RWPE2 (cell line): ENCODE results near the gene REXO1.

Experiments
- ATAC-seq: fragments of 200-7000 bp; cut with Tn5 transposase; 3 replicates; pipeline ENCODE4 v1.9.1; 2021; ENCODE audit warnings: low read depth
- DNase-seq: peaks from one replicate; pipeline ENCODE4 v3.0.0-alpha.2; 2020; ENCODE audit warnings: low spot score
- H3K27ac ChIP-seq: fragments of 450-650 bp; 2 replicates; pipeline ENCODE4 v1.5.1; 2017; ENCODE audit warnings: mild to moderate bottlenecking; ENCODE audit not compliant: poor library complexity, severe bottlenecking
- H3K27me3 ChIP-seq: fragments of 250-450 bp; sonication (Bioruptor Pico); 2 replicates; pipeline ENCODE4 v1.5.1; 2021; ENCODE audit warnings: mild to moderate bottlenecking, moderate library complexity; ENCODE audit not compliant: insufficient read depth, poor library complexity, severe bottlenecking
- H3K36me3 ChIP-seq: fragments of 250-450 bp; sonication (Bioruptor Pico); 2 replicates; pipeline ENCODE4 v1.5.1; 2020; ENCODE audit warnings: low read depth, mild to moderate bottlenecking, moderate library complexity
- H3K4me1 ChIP-seq: fragments of 250-450 bp; sonication (Bioruptor Pico); 2 replicates; pipeline ENCODE4 v1.5.1; 2021; ENCODE audit warnings: mild to moderate bottlenecking, moderate library complexity; ENCODE audit not compliant: insufficient read depth, poor library complexity, severe bottlenecking
- H3K4me3 ChIP-seq: fragments of 250-450 bp; sonication (Bioruptor Pico); 2 replicates; pipeline ENCODE4 v1.5.1; 2021; ENCODE audit warnings: mild to moderate bottlenecking, moderate library complexity; ENCODE audit not compliant: severe bottlenecking
- H3K9me3 ChIP-seq: fragments of 250-450 bp; sonication (Bioruptor Pico); 2 replicates; pipeline ENCODE4 v1.5.1; 2021; ENCODE audit warnings: mild to moderate bottlenecking, moderate library complexity; ENCODE audit not compliant: severe bottlenecking
- CTCF ChIP-seq: fragments of 450-650 bp; IDR thresholded peaks from one replicate; pipeline ENCODE4 v1.5.1; 2017; ENCODE audit warnings: mild to moderate bottlenecking, moderate library complexity; ENCODE audit not compliant: poor library complexity, severe bottlenecking

REXO1 gene

GRCh38 chr19:1790054-1790792 lies 58.1 kb downstream of the REXO1 start:
- Histone ChIP-seq H3K9me3 (no peaks in the 10 kb centered on the region), H3K4me1 (no peaks in the 10 kb centered on the region), H3K27me3 (peaks cover 4% of the 10 kb centered on the region), H3K27ac (no peak overlapping the region), H3K4me3 (no peak overlapping the region), H3K36me3 (no peaks in the 10 kb centered on the region)
- no peak for DNase-seq
- no peak for ATAC-seq
- no peak for TF ChIP-seq CTCF

GRCh38 chr19:1789261-1790041 lies 58.8 kb downstream of the REXO1 start:
- H3K36me3 ChIP-seq, result no peaks in the 10 kb centered on the region
- DNase-seq (peak; percentile 52), ATAC-seq (peak; percentile 58; the same call in 2 of the 3 replicates)
- no peak for TF ChIP-seq CTCF
- no peaks in the 10 kb centered on the region for H3K9me3 ChIP-seq
- H3K4me1 ChIP-seq, result no peaks in the 10 kb centered on the region
- peaks cover 4% of the 10 kb centered on the region for H3K27me3 ChIP-seq
- H3K4me3 ChIP-seq, result no peak overlapping the region
- H3K27ac ChIP-seq, result no peak overlapping the region

DNA sequence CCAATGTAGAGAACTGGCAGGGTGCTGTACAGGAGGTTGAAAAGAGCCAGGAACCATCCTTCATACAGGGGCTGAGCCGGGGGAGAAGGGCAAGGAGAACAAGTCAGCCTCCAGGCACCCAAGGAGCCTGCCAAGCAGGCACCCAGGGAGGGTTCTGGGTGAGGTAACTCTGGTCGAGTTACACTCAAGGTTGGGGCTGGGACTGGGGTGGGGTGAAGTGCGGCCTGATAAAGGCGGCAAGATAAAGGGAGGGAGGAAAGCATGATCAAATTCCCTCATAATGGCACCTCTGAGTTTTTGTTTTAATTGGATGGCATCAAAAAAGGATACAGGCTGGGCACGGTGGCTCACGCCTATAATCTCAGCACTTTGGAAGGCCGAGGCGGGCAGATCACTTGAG lies 61.2 kb downstream of the REXO1 start:
- Histone ChIP-seq H3K4me3 (no peak overlapping the region), H3K27ac (no peak overlapping the region), H3K4me1 (no peaks in the 10 kb centered on the region), H3K36me3 (no peaks in the 10 kb centered on the region), H3K27me3 (peaks cover 4% of the 10 kb centered on the region), H3K9me3 (no peaks in the 10 kb centered on the region)
- DNase-seq (no peak), ATAC-seq (no peak)
- TF ChIP-seq CTCF, result no peak

DNA sequence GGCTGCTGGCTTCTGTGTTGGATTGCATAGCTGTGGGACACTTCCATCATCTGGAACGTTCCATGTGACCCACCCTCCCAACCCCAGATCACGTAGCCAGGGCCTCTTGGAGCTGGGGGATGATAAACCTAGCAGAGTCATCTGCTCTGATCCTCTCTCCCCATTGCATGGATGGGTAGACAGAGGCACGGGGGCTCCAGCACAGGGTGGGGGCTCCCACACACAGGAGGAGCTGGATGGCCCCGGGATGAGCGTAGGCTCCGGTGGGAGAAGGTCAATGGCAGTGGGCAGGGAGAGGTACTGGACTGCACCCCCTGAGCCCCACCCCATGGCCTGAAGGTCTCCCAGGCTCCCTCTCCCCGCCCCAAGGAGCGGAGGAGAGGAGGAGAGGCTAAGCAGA lies 61.6 kb downstream of the REXO1 start:
- peaks cover 4% of the 10 kb centered on the region for H3K27me3 ChIP-seq
- no peaks in the 10 kb centered on the region for H3K36me3 ChIP-seq
- H3K27ac ChIP-seq, result no peak overlapping the region
- no peak for ATAC-seq
- TF ChIP-seq CTCF, result no peak
- DNase-seq, result no peak
- no peak overlapping the region for H3K4me3 ChIP-seq
- H3K9me3 ChIP-seq, result no peaks in the 10 kb centered on the region
- no peaks in the 10 kb centered on the region for H3K4me1 ChIP-seq

GRCh38 chr19:1785310-1785709 lies 63.0 kb downstream of the REXO1 start:
- no peak for TF ChIP-seq CTCF
- Histone ChIP-seq H3K36me3 (no peaks in the 10 kb centered on the region), H3K27ac (no peak overlapping the region), H3K27me3 (peaks cover 4% of the 10 kb centered on the region), H3K4me1 (no peaks in the 10 kb centered on the region), H3K9me3 (no peaks in the 10 kb centered on the region), H3K4me3 (no peak overlapping the region)
- no peak for DNase-seq
- ATAC-seq, result no peak
